PC-3 (cell line): ENCODE results near the gene REEP1. TPM values are rescaled to one million over a fixed set of nuclear protein-coding genes. Genes with fewer than 3 reads are reported as not detected.
A peak's percentile ranks its signal among the peaks of the same experiment; 100 is the strongest.

Experiments
- ATAC-seq: fragments of 200-7000 bp; cut with Tn5 transposase; 2 replicates; pipeline ENCODE4 v1.9.1; 2020; ENCODE audit warnings: mild to moderate bottlenecking, moderate library complexity
- BruUV-seq: library from RNA; stranded (reverse); fragments of 400-500 nt; replicated peaks from 2 replicates; lab custom pipeline; 2021; lab: Mats Ljungman, UMichigan
- CTCF ChIA-PET: fragments of 300-600 bp; sonication (Branson Sonifier 250); formaldehyde crosslinking; loops from one replicate; lab custom pipeline; 2022; ENCODE audit warnings: antibody characterized with exemption; lab: Charles Lee
- POLR2A ChIA-PET: fragments of 300-600 bp; sonication (Branson Sonifier 250); formaldehyde crosslinking; loops from one replicate; lab custom pipeline; 2022; ENCODE audit warnings: antibody characterized with exemption; ENCODE audit not compliant: unreplicated experiment; lab: Charles Lee
- DNase-seq: peaks from one replicate; pipeline ENCODE4 v3.0.0-alpha.2; 2015
- H2AFZ ChIP-seq: fragments of 300-600 bp; sonication (generic); 2 replicates; pipeline ENCODE4 v1.6.0; 2016; ENCODE audit warnings: antibody characterized with exemption, low read length
- H3F3A ChIP-seq: fragments of 300-600 bp; sonication (generic); one replicate; pipeline ENCODE4 v1.6.0; 2017; ENCODE audit warnings: antibody characterized with exemption, low read length, control low read depth, mild to moderate bottlenecking; ENCODE audit not compliant: unreplicated experiment
- H3K27ac ChIP-seq: fragments of 300-600 bp; sonication (generic); 2 replicates; pipeline ENCODE4 v1.5.1; 2016; ENCODE audit warnings: mild to moderate bottlenecking, low read length
- H3K27me3 ChIP-seq: fragments of 300-600 bp; sonication (generic); 2 replicates; pipeline ENCODE4 v1.6.1; 2016; ENCODE audit warnings: low read length, mixed read lengths
- H3K36me3 ChIP-seq: fragments of 300-600 bp; sonication (generic); 2 replicates; pipeline ENCODE4 v1.6.1; 2016; ENCODE audit warnings: low read depth, mixed run types, low read length, mixed read lengths
- H3K4me1 ChIP-seq: fragments of 300-600 bp; sonication (generic); 2 replicates; pipeline ENCODE4 v1.5.1; 2016; ENCODE audit warnings: low read length; ENCODE audit not compliant: insufficient read depth
- H3K4me2 ChIP-seq: fragments of 300-600 bp; sonication (generic); 2 replicates; pipeline ENCODE4 v1.6.0; 2016; ENCODE audit warnings: low read length
- H3K4me3 ChIP-seq: fragments of 300-600 bp; sonication (generic); 2 replicates; pipeline ENCODE4 v1.5.1; 2016; ENCODE audit warnings: mild to moderate bottlenecking, low read length, mixed read lengths
- H3K79me2 ChIP-seq: fragments of 300-600 bp; sonication (generic); 2 replicates; pipeline ENCODE4 v1.6.1; 2017; ENCODE audit warnings: low read length, mixed read lengths
- H3K9ac ChIP-seq: fragments of 300-600 bp; sonication (generic); 2 replicates; pipeline ENCODE4 v1.6.0; 2016; ENCODE audit warnings: mild to moderate bottlenecking, low read length
- H3K9me2 ChIP-seq: fragments of 300-600 bp; sonication (generic); replicated peaks from 2 replicates; pipeline ENCODE4 v1.6.1; 2016; ENCODE audit warnings: mixed run types, low read length, mixed read lengths
- H3K9me3 ChIP-seq: fragments of 300-600 bp; sonication (generic); 2 replicates; pipeline ENCODE4 v1.6.1; 2016; ENCODE audit warnings: low read length, mixed read lengths
- H4K20me1 ChIP-seq: fragments of 300-600 bp; sonication (generic); 2 replicates; pipeline ENCODE4 v1.6.1; 2016; ENCODE audit warnings: low read length, mixed read lengths
- EZH2 ChIP-seq: fragments of 300-600 bp; sonication (generic); IDR thresholded peaks from one replicate; pipeline ENCODE4 v1.6.1; 2017; ENCODE audit warnings: antibody characterized with exemption, mild to moderate bottlenecking, low read length; ENCODE audit not compliant: unreplicated experiment
- EZH2phosphoT487 ChIP-seq: fragments of 300-600 bp; sonication (generic); IDR thresholded peaks from 2 replicates; pipeline ENCODE4 v1.6.1; 2018; ENCODE audit warnings: mild to moderate bottlenecking, antibody characterized with exemption, low read length, borderline replicate concordance
- intact Hi-C: fragments of 100-400 bp; cut with micrococcal nuclease; formaldehyde crosslinking; loops from 2 replicates; pipeline ENCODE4 v1.9.0; 2023
- total RNA-seq: library from RNA; depleted of rRNA; stranded (reverse); fragments of >200 nt; gene quantifications from 2 replicates; pipeline ENCODE4 v1.2.3, GENCODE V29; 2014
- TF ChIP-seq, protein P1 (sequence below): fragments of 300-600 bp; sonication (generic); conservative IDR thresholded peaks from 2 replicates; pipeline ENCODE4 v1.5.1; 2017; ENCODE audit warnings: antibody characterized with exemption, low read depth, mild to moderate bottlenecking, low read length

Gene REEP1
- total RNA-seq, 1 experiment from 2014 or later: not detected

DNA sequence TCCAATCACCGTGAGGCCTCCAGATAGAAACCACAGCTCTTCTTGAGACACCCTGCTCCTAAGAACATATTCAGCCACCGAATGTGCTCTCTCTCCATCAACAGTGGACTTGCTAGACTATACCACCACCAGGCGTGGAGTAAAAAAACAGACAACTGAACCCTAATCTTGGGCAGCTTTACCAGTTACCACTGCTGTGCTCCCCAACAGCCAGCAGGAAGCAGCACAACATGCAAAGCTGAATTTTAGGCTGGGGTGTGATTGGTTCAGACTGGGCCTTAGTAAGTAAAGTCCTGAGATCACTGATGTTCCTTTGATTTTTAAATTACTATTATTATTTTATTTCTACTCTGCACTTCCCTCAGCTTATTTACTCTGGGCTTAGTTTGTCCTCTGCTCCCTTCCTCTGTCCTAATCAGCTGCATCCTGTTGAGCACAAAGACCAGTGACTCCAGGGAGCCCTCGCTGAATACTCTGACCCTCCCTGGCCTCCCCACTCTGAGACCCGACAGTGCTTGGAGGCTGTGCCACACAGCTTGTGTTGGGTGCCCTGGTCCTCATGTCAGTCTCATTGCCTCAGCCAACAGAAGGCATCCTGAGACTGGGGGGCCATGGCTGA is 116.3 kb downstream of the REEP1 start:
- Histone ChIP-seq H3K36me3 (no peaks in the 10 kb centered on the region), H3K27me3 (no peaks in the 10 kb centered on the region), H3K9me3 (no peaks in the 10 kb centered on the region), H3K4me3 (no peak overlapping the region), H3F3A (no peaks in the 10 kb centered on the region), H3K4me1 (no peaks in the 10 kb centered on the region), H3K27ac (no peak overlapping the region), H2AFZ (no peak overlapping the region), H3K79me2 (no peaks in the 10 kb centered on the region), H3K9ac (no peak overlapping the region), H3K9me2 (no peaks in the 10 kb centered on the region), H4K20me1 (no peaks in the 10 kb centered on the region), H3K4me2 (no peak overlapping the region)
- BruUV-seq: no TSS peak
- peak; percentile 70 for ATAC-seq
- peak; percentile 58 for DNase-seq
- no peak for TF ChIP-seq EZH2phosphoT487
- no peak for TF ChIP-seq EZH2
- TF ChIP-seq, protein P1, sequence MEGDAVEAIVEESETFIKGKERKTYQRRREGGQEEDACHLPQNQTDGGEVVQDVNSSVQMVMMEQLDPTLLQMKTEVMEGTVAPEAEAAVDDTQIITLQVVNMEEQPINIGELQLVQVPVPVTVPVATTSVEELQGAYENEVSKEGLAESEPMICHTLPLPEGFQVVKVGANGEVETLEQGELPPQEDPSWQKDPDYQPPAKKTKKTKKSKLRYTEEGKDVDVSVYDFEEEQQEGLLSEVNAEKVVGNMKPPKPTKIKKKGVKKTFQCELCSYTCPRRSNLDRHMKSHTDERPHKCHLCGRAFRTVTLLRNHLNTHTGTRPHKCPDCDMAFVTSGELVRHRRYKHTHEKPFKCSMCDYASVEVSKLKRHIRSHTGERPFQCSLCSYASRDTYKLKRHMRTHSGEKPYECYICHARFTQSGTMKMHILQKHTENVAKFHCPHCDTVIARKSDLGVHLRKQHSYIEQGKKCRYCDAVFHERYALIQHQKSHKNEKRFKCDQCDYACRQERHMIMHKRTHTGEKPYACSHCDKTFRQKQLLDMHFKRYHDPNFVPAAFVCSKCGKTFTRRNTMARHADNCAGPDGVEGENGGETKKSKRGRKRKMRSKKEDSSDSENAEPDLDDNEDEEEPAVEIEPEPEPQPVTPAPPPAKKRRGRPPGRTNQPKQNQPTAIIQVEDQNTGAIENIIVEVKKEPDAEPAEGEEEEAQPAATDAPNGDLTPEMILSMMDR: peak; percentile 82
- intact Hi-C loops: loop anchor here (5.0 kb wide), 2 partner anchors 151 to 221 kb away; partner anchors contain the start of gene KDM3A
- CTCF ChIA-PET: interaction anchor here (1.3 kb wide), 1 partner anchor 152 kb away, joined by 5 read pairs; no protein-coding TSS in a partner anchor
- POLR2A ChIA-PET: interaction anchor here (0.6 kb wide), 1 partner anchor 220 kb away, joined by 3 read pairs; no protein-coding TSS in a partner anchor

DNA sequence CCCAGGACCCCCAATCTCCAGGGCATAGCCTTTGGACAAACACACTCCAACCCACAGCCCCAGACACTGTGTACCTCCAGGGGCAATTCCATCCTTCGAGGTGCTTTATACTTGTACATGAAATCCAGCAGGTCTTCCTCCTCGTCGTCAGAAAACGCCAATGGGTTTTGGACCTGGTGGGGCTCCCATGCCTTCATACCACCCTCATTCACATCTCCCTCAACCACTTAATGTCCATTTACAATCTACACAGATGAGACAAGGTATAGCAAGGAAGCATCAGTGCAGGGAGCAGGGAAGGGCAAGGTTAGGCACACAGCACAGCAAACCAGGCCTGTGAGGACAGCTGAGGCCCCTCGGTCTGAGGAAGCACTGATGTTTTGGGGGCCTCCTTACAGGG is 117.5 kb downstream of the REEP1 start:
- Histone ChIP-seq H3K4me2 (no peak overlapping the region), H3F3A (no peaks in the 10 kb centered on the region), H3K9me2 (no peaks in the 10 kb centered on the region), H3K27ac (no peak overlapping the region), H3K79me2 (no peaks in the 10 kb centered on the region), H3K4me1 (no peaks in the 10 kb centered on the region), H4K20me1 (no peaks in the 10 kb centered on the region), H3K9ac (no peak overlapping the region), H2AFZ (no peak overlapping the region), H3K4me3 (no peak overlapping the region), H3K9me3 (no peaks in the 10 kb centered on the region), H3K27me3 (no peaks in the 10 kb centered on the region), H3K36me3 (no peaks in the 10 kb centered on the region)
- no peak for DNase-seq
- TF ChIP-seq, protein P1: no peak
- TF ChIP-seq EZH2 (no peak), EZH2phosphoT487 (no peak)
- no peak for ATAC-seq
- CTCF ChIA-PET: interaction anchor here (1.3 kb wide), 1 partner anchor 153 kb away, joined by 5 read pairs; no protein-coding TSS in a partner anchor
- BruUV-seq: no TSS peak
- POLR2A ChIA-PET: no interaction called here
- intact Hi-C loops: loop anchor here (5.0 kb wide), 2 partner anchors 152 to 222 kb away; partner anchors contain the start of gene KDM3A

DNA sequence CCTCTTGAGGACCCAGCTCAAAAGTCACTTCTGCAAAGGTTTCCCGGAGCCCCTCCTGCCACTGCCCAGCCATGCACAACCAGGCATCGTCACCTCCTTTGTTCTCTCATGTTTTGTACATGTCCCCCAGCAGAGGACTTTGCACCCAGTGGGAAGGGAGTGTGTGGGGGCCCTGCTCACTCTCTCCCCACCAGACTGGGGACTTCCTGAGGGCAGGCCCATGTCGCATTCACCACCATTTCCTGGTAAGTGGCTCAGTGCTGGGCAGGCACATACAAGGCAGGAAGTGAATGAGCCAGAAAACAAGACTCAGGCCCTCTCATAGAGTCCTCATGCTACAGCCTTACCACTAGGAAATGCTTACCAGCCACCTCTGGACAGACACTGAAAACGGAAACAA is 119.3 kb downstream of the REEP1 start:
- no peak for TF ChIP-seq EZH2phosphoT487
- TF ChIP-seq, protein P1: no peak
- no peak for TF ChIP-seq EZH2
- H3K9me3 ChIP-seq: no peaks in the 10 kb centered on the region
- intact Hi-C loops: no loop called here
- H3K4me2 ChIP-seq: no peak overlapping the region
- H3K27me3 ChIP-seq: no peaks in the 10 kb centered on the region
- H3K4me3 ChIP-seq: no peak overlapping the region
- H3K9ac ChIP-seq: no peak overlapping the region
- H3K79me2 ChIP-seq: no peaks in the 10 kb centered on the region
- POLR2A ChIA-PET: no interaction called here
- peaks cover 11% of the 10 kb centered on the region; the same call in 1 of the 2 replicates for H3K36me3 ChIP-seq
- H3K27ac ChIP-seq: no peak overlapping the region
- H2AFZ ChIP-seq: no peak overlapping the region
- ATAC-seq: no peak
- DNase-seq: no peak
- no peaks in the 10 kb centered on the region for H3F3A ChIP-seq
- CTCF ChIA-PET: no interaction called here
- H3K4me1 ChIP-seq: no peaks in the 10 kb centered on the region
- H3K9me2 ChIP-seq: no peaks in the 10 kb centered on the region
- no peaks in the 10 kb centered on the region for H4K20me1 ChIP-seq
- no TSS peak for BruUV-seq
